K562 (cell line): Measurements from ENCODE around the gene THADA. TPM values are rescaled to one million over a fixed set of nuclear protein-coding genes. Genes with fewer than 3 reads are reported as not detected.

Source experiments
- BDP1 ChIP-seq: IDR thresholded peaks from 3 replicates; pipeline ENCODE4 v1.6.1; 2011; ENCODE audit not compliant: insufficient read length, insufficient read depth
- CTCFL ChIP-seq: IDR thresholded peaks from 2 replicates; pipeline ENCODE4 v1.6.1; 2011; ENCODE audit warnings: borderline replicate concordance, low read depth, mild to moderate bottlenecking, moderate library complexity, low read length; ENCODE audit not compliant: insufficient read depth, poor library complexity, severe bottlenecking
- L3MBTL2 ChIP-seq: fragments of 450-650 bp; IDR thresholded peaks from 2 replicates; pipeline ENCODE4 v1.6.1; 2016; ENCODE audit warnings: mild to moderate bottlenecking, moderate library complexity
- NFATC3 ChIP-seq: fragments of 450-650 bp; IDR thresholded peaks from 2 replicates; pipeline ENCODE4 v1.6.1; 2017; ENCODE audit warnings: mild to moderate bottlenecking
- NFRKB ChIP-seq: fragments of 450-650 bp; IDR thresholded peaks from 2 replicates; pipeline ENCODE4 v1.6.1; 2016; ENCODE audit warnings: low read depth
- NKRF ChIP-seq: fragments of 450-650 bp; IDR thresholded peaks from 2 replicates; pipeline ENCODE4 v1.6.1; 2016; ENCODE audit warnings: borderline replicate concordance
- PHF21A ChIP-seq: fragments of 450-650 bp; IDR thresholded peaks from 2 replicates; pipeline ENCODE4 v1.6.1; 2017; ENCODE audit warnings: low read depth, borderline replicate concordance
- POLR2A ChIP-seq: fragments of 450-650 bp; conservative IDR thresholded peaks from 2 replicates; pipeline ENCODE4 v1.6.1; 2016
- POLR2AphosphoS2 ChIP-seq: IDR thresholded peaks from 2 replicates; pipeline ENCODE4 v1.6.1; 2012; ENCODE audit warnings: low read length, improper control_type of control experiment
- YY1 ChIP-seq, 3 experiments: IDR thresholded peaks; 2 replicates each; pipeline ENCODE4 v1.6.1; 2011; ENCODE audit warnings: low read length in 2 of 3, mild to moderate bottlenecking in 2 of 3, moderate library complexity in 2 of 3, borderline replicate concordance in 1 of 3, control low read depth in 1 of 3, low read depth in 1 of 3; ENCODE audit not compliant: insufficient read depth in 3 of 3, insufficient replicate concordance in 2 of 3, control insufficient read depth in 1 of 3, insufficient read length in 1 of 3; ENCODE audit errors: extremely low read depth in 1 of 3
- polyA plus RNA-seq, 8 experiments: library from polyadenylated mRNA; depleted of rRNA in 4 of 8; stranded (reverse) in 5 of 8; unstranded in 3 of 8; fragments of >200 nt; fragmentation: Nextera tagmentation in 2 of 8; fragmentation: Illumina TruSeq in 1 of 8; extraction: Ambion mirVana in 2 of 8; extraction: Trizol in 1 of 8; gene quantifications; 2 replicates each; pipeline versions ENCODE4 v1.2.1 to v1.2.3, GENCODE V29; 2011 to 2014; ENCODE audit warnings: inconsistent platforms in 1 of 8, missing spikeins in 1 of 8
- total RNA-seq, 7 experiments: library from RNA; depleted of rRNA in 6 of 7; stranded (reverse); fragments of >200 nt in 6 of 7; fragmentation: Illumina TruSeq in 2 of 7; extraction: Trizol in 2 of 7; gene quantifications; 2 replicates each; pipeline versions ENCODE4 v1.2.1 to v1.2.3, GENCODE V29; 2011 to 2021; ENCODE audit warnings: low replicate concordance in 1 of 7
- TF ChIP-seq, protein P1 (sequence below): sonication (generic); formaldehyde crosslinking; IDR thresholded peaks from 2 replicates; pipeline ENCODE4 v1.8.0; 2022; ENCODE audit warnings: mild to moderate bottlenecking, missing genetic modification reagents
- TF ChIP-seq, protein P2 (sequence below): fragments of 250-450 bp; sonication (Bioruptor Pico); IDR thresholded peaks from 2 replicates; pipeline ENCODE4 v1.5.0; 2020; ENCODE audit warnings: mild to moderate bottlenecking, borderline replicate concordance

Gene THADA
- total and polyA plus RNA-seq, 9 of the 15 experiments (the other 6 are each of a cell fraction or from before 2014, with no cell fraction given) = 17.8 to 34.7 (median 31.9) TPM

- TF ChIP-seq CTCFL (no peak), BDP1 (no peak), YY1 (IDR thresholded peaks at IDR 0.05; ENCODE audit: borderline replicate concordance in 1 of 3, control insufficient read depth in 1 of 3, extremely low read depth in 1 of 3, insufficient read depth in 3 of 3, insufficient read length in 1 of 3, insufficient replicate concordance in 2 of 3, low read depth in 1 of 3, low read length in 2 of 3) (peak in 1 of 3 experiments; percentile 7), POLR2A (peak; percentile 34), NFATC3 (no peak), L3MBTL2 (peak; percentile 8; the same call in 1 of the 2 replicates), NFRKB (peak; percentile 58; the same call in 1 of the 2 replicates), PHF21A (peak; percentile 35; the same call in 1 of the 2 replicates), NKRF (peak; percentile 63; the same call in 1 of the 2 replicates), POLR2AphosphoS2 (no peak; the same call in 1 of the 2 replicates)
- TF ChIP-seq, protein P1, sequence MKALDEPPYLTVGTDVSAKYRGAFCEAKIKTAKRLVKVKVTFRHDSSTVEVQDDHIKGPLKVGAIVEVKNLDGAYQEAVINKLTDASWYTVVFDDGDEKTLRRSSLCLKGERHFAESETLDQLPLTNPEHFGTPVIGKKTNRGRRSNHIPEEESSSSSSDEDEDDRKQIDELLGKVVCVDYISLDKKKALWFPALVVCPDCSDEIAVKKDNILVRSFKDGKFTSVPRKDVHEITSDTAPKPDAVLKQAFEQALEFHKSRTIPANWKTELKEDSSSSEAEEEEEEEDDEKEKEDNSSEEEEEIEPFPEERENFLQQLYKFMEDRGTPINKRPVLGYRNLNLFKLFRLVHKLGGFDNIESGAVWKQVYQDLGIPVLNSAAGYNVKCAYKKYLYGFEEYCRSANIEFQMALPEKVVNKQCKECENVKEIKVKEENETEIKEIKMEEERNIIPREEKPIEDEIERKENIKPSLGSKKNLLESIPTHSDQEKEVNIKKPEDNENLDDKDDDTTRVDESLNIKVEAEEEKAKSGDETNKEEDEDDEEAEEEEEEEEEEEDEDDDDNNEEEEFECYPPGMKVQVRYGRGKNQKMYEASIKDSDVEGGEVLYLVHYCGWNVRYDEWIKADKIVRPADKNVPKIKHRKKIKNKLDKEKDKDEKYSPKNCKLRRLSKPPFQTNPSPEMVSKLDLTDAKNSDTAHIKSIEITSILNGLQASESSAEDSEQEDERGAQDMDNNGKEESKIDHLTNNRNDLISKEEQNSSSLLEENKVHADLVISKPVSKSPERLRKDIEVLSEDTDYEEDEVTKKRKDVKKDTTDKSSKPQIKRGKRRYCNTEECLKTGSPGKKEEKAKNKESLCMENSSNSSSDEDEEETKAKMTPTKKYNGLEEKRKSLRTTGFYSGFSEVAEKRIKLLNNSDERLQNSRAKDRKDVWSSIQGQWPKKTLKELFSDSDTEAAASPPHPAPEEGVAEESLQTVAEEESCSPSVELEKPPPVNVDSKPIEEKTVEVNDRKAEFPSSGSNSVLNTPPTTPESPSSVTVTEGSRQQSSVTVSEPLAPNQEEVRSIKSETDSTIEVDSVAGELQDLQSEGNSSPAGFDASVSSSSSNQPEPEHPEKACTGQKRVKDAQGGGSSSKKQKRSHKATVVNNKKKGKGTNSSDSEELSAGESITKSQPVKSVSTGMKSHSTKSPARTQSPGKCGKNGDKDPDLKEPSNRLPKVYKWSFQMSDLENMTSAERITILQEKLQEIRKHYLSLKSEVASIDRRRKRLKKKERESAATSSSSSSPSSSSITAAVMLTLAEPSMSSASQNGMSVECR (CRISPR knock-in tag) = peak; percentile 17
- TF ChIP-seq, protein P2, sequence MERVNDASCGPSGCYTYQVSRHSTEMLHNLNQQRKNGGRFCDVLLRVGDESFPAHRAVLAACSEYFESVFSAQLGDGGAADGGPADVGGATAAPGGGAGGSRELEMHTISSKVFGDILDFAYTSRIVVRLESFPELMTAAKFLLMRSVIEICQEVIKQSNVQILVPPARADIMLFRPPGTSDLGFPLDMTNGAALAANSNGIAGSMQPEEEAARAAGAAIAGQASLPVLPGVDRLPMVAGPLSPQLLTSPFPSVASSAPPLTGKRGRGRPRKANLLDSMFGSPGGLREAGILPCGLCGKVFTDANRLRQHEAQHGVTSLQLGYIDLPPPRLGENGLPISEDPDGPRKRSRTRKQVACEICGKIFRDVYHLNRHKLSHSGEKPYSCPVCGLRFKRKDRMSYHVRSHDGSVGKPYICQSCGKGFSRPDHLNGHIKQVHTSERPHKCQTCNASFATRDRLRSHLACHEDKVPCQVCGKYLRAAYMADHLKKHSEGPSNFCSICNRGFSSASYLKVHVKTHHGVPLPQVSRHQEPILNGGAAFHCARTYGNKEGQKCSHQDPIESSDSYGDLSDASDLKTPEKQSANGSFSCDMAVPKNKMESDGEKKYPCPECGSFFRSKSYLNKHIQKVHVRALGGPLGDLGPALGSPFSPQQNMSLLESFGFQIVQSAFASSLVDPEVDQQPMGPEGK = no peak
Measured at GRCh38 chr2:43225788-43226557, 369.9 kb downstream of the THADA start (continued).
